T-cell (primary cell): ENCODE data around the gene B3GNT9. TPM values are rescaled to one million over a fixed set of nuclear protein-coding genes. Genes with fewer than 3 reads are reported as not detected.
"Not testable (repeated sequence)": the region's sequence is repeated elsewhere in the genome, so short reads cannot be mapped to it uniquely, and the experiment has no call there.

ENCODE experiments used
- ATAC-seq, 4 experiments: fragments of 200-7000 bp in 3 of 4; fragments of 150-1000 bp in 1 of 4; cut with Tn5 transposase; replicated peaks in 1 of 4; 1 replicate in 3 of 4; 2 replicates in 1 of 4; pipeline ENCODE4 v1.10.0; 2021; ENCODE audit warnings: moderate library complexity in 3 of 4, mild to moderate bottlenecking in 2 of 4, moderate number of reproducible peaks in 1 of 4
- CTCF ChIA-PET, 2 donors: fragments of 300-600 bp; sonication (Branson Sonifier 250); formaldehyde crosslinking; loops; one replicate each; lab custom pipeline; 2022; ENCODE audit warnings: antibody characterized with exemption in 2 of 2; lab: Charles Lee
- POLR2A ChIA-PET, 2 donors: fragments of 300-600 bp; sonication (Branson Sonifier 250); formaldehyde crosslinking; loops; one replicate each; lab custom pipeline; 2022; ENCODE audit warnings: antibody characterized with exemption in 2 of 2; lab: Charles Lee
- DNase-seq, 35 experiments: peaks; one replicate each; pipeline versions ENCODE4 v3.0.0 to v3.0.0-alpha.2; 2013 to 2023
- H3K27ac ChIP-seq: one replicate; pipeline ENCODE4 v1.5.1; 2013; ENCODE audit warnings: low read length
- H3K27me3 ChIP-seq, 2 experiments: replicated peaks in 1 of 2; 1 replicate in 1 of 2; 2 replicates in 1 of 2; pipeline versions ENCODE4 v1.6.1 to v1.7.0; 2013; ENCODE audit warnings: low read length in 1 of 2, mixed read lengths in 1 of 2; ENCODE audit not compliant: control insufficient read depth in 2 of 2, insufficient read depth in 2 of 2; ENCODE audit errors: extremely low read depth in 1 of 2
- H3K36me3 ChIP-seq, 2 donors: 1 replicate in 1 of 2; 2 replicates in 1 of 2; pipeline versions ENCODE4 v1.6.1 to v1.7.0; 2013; ENCODE audit warnings: low read length in 1 of 2; ENCODE audit not compliant: control insufficient read depth in 2 of 2, insufficient read depth in 1 of 2; ENCODE audit errors: extremely low read depth in 1 of 2
- H3K4me1 ChIP-seq, 2 experiments: 1 replicate in 1 of 2; 2 replicates in 1 of 2; pipeline versions ENCODE4 v1.6.1 to v1.7.0; 2013; ENCODE audit warnings: low read length in 2 of 2, mixed read lengths in 1 of 2; ENCODE audit not compliant: insufficient read depth in 2 of 2, control insufficient read depth in 1 of 2; ENCODE audit errors: extremely low read depth in 1 of 2
- H3K4me3 ChIP-seq, 2 donors: 1 replicate in 1 of 2; 2 replicates in 1 of 2; pipeline versions ENCODE4 v1.5.1 to v1.7.0; 2013; ENCODE audit warnings: mild to moderate bottlenecking in 2 of 2, low read length in 1 of 2, moderate library complexity in 1 of 2; ENCODE audit not compliant: control insufficient read depth in 1 of 2; ENCODE audit errors: extremely low read depth in 1 of 2
- H3K9me3 ChIP-seq: 2 replicates; pipeline ENCODE4 v1.7.0; 2013
- H3K27ac Mint-ChIP-seq, 2 donors: one replicate each; pipeline ENCODE4 v1.8.0; 2020 to 2021; ENCODE audit warnings: mild to moderate bottlenecking in 2 of 2, mixed read lengths in 2 of 2
- H3K27me3 Mint-ChIP-seq, 2 donors: one replicate each; pipeline ENCODE4 v1.8.0; 2021 to 2022; ENCODE audit warnings: mixed read lengths in 2 of 2
- H3K36me3 Mint-ChIP-seq: one replicate; pipeline ENCODE4 v1.8.0; 2021; ENCODE audit warnings: mixed read lengths
- H3K4me1 Mint-ChIP-seq, 3 donors: one replicate each; pipeline ENCODE4 v1.8.0; 2020 to 2022; ENCODE audit warnings: mixed read lengths in 3 of 3, mild to moderate bottlenecking in 1 of 3
- H3K4me3 Mint-ChIP-seq, 3 donors: one replicate each; pipeline ENCODE4 v1.8.0; 2020 to 2022; ENCODE audit warnings: mild to moderate bottlenecking in 3 of 3, mixed read lengths in 3 of 3, moderate library complexity in 3 of 3
- H3K9me3 Mint-ChIP-seq, 3 donors: one replicate each; pipeline ENCODE4 v1.8.0; 2020 to 2022; ENCODE audit warnings: mixed read lengths in 3 of 3
- WGBS: methylation state at CpG from one replicate; pipeline ENCODE4 v1.1.5; 2013; ENCODE audit warnings: missing lambda C conversion rate; ENCODE audit not compliant: insufficient coverage; 5-methylcytosine and 5-hydroxymethylcytosine counted together
- total RNA-seq, 35 experiments: library from RNA in 6 of 35; stranded (reverse) in 6 of 35; fragments of 120-200 nt in 1 of 35; gene quantifications; one replicate each; pipeline versions ENCODE4 v1.2.1 to v1.2.4 and lab custom pipeline; 2013 to 2026

B3GNT9 gene
- total RNA-seq, 5 donors from 2014 or later (not counting 1 experiment from before 2014, with no cell fraction given): 3.0 to 9.5 (median 4.9) TPM

DNA sequence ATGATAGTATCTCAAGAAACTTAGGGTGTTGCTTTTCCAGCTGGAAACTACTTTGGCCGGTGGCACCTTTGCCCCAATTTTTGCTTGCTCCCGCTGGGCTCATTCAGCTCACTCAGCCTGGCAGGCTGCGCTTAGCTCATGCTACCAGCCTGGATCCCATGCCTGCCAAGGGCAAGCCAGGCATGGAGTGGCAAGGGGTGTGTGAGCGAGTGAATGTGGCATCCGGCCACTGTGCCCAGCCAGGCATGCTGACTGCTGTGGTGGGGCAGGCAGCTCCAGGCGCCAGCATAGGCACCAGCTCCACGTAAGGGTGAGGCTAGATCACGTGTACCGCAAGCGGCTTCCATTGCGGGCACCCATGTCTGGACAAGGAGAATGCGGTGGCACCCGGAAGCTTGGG lies 9.4 kb downstream of the B3GNT9 start:
- peaks cover 0 to 2% of the 10 kb centered on the region in 2 experiments for H3K27me3 ChIP-seq
- H3K27ac ChIP-seq: no peak overlapping the region
- Mint-ChIP-seq H3K9me3 (no peaks in the 10 kb centered on the region), H3K4me3 (no peak overlapping the region), H3K36me3 (peaks cover 65% of the 10 kb centered on the region), H3K27ac (no peak overlapping the region), H3K27me3 (no peaks in the 10 kb centered on the region), H3K4me1 (no peaks in the 10 kb centered on the region)
- H3K4me3 ChIP-seq: no peak overlapping the region
- 96% methylated on average over 13 of the region's 13 CpGs for WGBS
- ATAC-seq (no peak), DNase-seq (no peak)
- no peaks in the 10 kb centered on the region for H3K4me1 ChIP-seq
- ChIA-PET CTCF (interaction anchor here in 1 of 2 donors (1.2 kb wide), 1 partner anchor 14 kb away, joined by 3 read pairs; no protein-coding TSS in a partner anchor), POLR2A (interaction anchor here in 1 of 2 donors (0.5 kb wide), 1 partner anchor 980 kb away, joined by 3 read pairs; no protein-coding TSS in a partner anchor)
- no peaks in the 10 kb centered on the region for H3K9me3 ChIP-seq
- peaks cover 18 to 79% of the 10 kb centered on the region in 2 donors for H3K36me3 ChIP-seq

GRCh38 chr16:67137605-67138004 lies 13.2 kb downstream of the B3GNT9 start:
- no peak overlapping the region for H3K4me3 Mint-ChIP-seq
- Histone ChIP-seq H3K27me3 (peaks cover 0 to 2% of the 10 kb centered on the region in 2 experiments), H3K4me1 (no peaks in the 10 kb centered on the region), H3K36me3 (peaks cover 14 to 77% of the 10 kb centered on the region in 2 donors), H3K27ac (no peak overlapping the region), H3K4me3 (no peak overlapping the region), H3K9me3 (no peaks in the 10 kb centered on the region)
- WGBS: no CpG with 5 or more reads among the region's 3 CpGs
- H3K27me3 Mint-ChIP-seq: no peaks in the 10 kb centered on the region
- ATAC-seq (no peak), DNase-seq (no peak)
- CTCF ChIA-PET: interaction anchor here in 1 of 2 donors (1.0 kb wide), 1 partner anchor 16 kb away, joined by 3 read pairs; no protein-coding TSS in a partner anchor
- H3K36me3 Mint-ChIP-seq: peaks cover 45% of the 10 kb centered on the region
- H3K27ac Mint-ChIP-seq: no peak overlapping the region
- no peaks in the 10 kb centered on the region for H3K4me1 Mint-ChIP-seq
- H3K9me3 Mint-ChIP-seq: no peaks in the 10 kb centered on the region
- POLR2A ChIA-PET: no interaction called here

DNA sequence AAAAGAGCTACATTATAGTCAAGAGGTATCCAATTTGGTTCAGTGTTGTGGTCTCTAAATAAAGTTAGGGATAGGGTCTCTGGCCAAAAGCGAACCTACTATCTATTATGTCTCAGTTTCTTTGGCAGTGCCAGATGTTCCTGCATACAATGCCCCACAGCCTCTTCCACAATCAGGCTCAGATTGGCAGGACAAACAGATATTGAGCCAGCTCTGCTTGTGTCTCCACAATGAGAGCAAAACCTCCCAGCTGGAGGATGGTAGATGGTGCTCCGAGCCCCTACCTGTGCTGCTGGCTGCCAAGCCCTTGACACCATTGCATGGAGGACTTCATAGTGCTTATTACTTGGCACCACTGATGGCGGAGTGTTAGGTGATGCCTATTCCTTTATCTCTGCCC lies 21.4 kb downstream of the B3GNT9 start:
- Histone ChIP-seq H3K4me1 (no peaks in the 10 kb centered on the region), H3K27ac (no peak overlapping the region), H3K4me3 (no peak overlapping the region), H3K27me3 (no peaks in the 10 kb centered on the region), H3K9me3 (no peaks in the 10 kb centered on the region), H3K36me3 (peaks cover 6 to 59% of the 10 kb centered on the region in 2 donors)
- Mint-ChIP-seq H3K27ac (no peak overlapping the region), H3K9me3 (no peaks in the 10 kb centered on the region), H3K4me3 (no peak overlapping the region), H3K4me1 (no peaks in the 10 kb centered on the region), H3K27me3 (no peaks in the 10 kb centered on the region), H3K36me3 (peaks cover 51% of the 10 kb centered on the region)
- 95% methylated on average over 3 of the region's 3 CpGs for WGBS
- ATAC-seq: no peak
- no peak for DNase-seq
- ChIA-PET CTCF (interaction anchor here in 1 of 2 donors (0.6 kb wide), 1 partner anchor 12 kb away, joined by 3 read pairs; no protein-coding TSS in a partner anchor), POLR2A (no interaction called here)

DNA sequence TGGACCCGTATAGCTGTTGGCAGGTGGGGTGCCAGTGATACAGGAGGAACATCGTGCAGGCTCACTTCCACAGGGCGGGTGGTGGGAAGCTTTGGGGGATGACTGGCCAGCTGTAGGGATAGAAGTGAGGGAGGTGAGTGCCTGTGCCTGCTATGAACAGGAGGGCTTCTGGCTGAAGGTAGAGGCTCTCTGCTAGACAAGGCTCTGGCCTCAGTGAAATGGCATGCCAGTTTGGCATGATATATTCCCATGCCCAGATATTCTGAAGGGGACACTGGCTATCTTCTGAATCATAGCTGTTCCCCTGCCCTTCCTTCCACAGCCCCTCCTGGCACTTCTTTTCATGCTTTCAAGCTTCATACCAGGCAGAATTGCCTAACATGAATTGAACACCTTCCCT lies 21.9 kb downstream of the B3GNT9 start:
- ChIA-PET CTCF (interaction anchor here (0.6 to 1.0 kb wide), 2 partner anchors 30 to 40 kb away, joined by 3 to 4 read pairs; no protein-coding TSS in a partner anchor), POLR2A (no interaction called here)
- ATAC-seq (no peak), DNase-seq (no peak)
- no peaks in the 10 kb centered on the region for H3K9me3 Mint-ChIP-seq
- H3K4me1 Mint-ChIP-seq: no peaks in the 10 kb centered on the region
- H3K36me3 Mint-ChIP-seq: peaks cover 56% of the 10 kb centered on the region
- H3K27me3 ChIP-seq: no peaks in the 10 kb centered on the region
- no peak overlapping the region for H3K27ac Mint-ChIP-seq
- H3K4me3 ChIP-seq: no peak overlapping the region
- peaks cover 3 to 54% of the 10 kb centered on the region in 2 donors for H3K36me3 ChIP-seq
- H3K4me1 ChIP-seq: no peaks in the 10 kb centered on the region
- 100% methylated on average over 3 of the region's 3 CpGs for WGBS
- H3K27ac ChIP-seq: no peak overlapping the region
- no peaks in the 10 kb centered on the region for H3K9me3 ChIP-seq
- H3K4me3 Mint-ChIP-seq: no peak overlapping the region
- H3K27me3 Mint-ChIP-seq: no peaks in the 10 kb centered on the region

DNA sequence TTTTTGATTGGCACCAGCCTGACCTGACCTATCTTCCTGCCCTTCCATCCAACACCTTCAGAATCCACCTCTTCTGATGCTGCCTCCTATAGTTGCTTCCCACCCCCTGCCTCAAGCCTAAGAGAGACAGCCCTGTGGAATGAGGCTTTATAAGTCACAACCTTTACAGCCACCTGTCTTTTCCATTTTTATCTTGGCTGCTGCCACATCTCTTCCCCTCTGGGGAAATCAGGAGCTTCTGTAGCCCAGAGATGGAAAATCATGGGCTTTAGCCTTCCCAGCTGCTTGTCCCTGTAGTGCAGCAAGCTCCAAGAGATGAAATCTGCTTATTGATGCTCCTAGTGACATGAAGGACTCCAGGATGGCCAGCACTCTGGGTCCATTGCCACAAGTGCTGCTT lies 22.4 kb downstream of the B3GNT9 start:
- Mint-ChIP-seq H3K36me3 (peaks cover 61% of the 10 kb centered on the region), H3K4me3 (no peak overlapping the region), H3K4me1 (no peaks in the 10 kb centered on the region), H3K9me3 (no peaks in the 10 kb centered on the region), H3K27me3 (no peaks in the 10 kb centered on the region), H3K27ac (no peak overlapping the region)
- CTCF ChIA-PET: interaction anchor here (0.6 to 1.0 kb wide), 2 partner anchors 29 to 40 kb away, joined by 3 to 4 read pairs; no protein-coding TSS in a partner anchor
- no peak overlapping the region for H3K4me3 ChIP-seq
- H3K27me3 ChIP-seq: no peaks in the 10 kb centered on the region
- H3K36me3 ChIP-seq: peaks cover 3 to 56% of the 10 kb centered on the region in 2 donors
- no peak overlapping the region for H3K27ac ChIP-seq
- DNase-seq (no peak), ATAC-seq (no peak)
- H3K4me1 ChIP-seq: no peaks in the 10 kb centered on the region
- POLR2A ChIA-PET: no interaction called here
- no peaks in the 10 kb centered on the region for H3K9me3 ChIP-seq

- H3K9me3 ChIP-seq, DNase-seq, H3K4me1 ChIP-seq, ATAC-seq, H3K27ac ChIP-seq, H3K4me3 Mint-ChIP-seq, H3K9me3 Mint-ChIP-seq, H3K4me1 Mint-ChIP-seq, H3K27me3 Mint-ChIP-seq, H3K27ac Mint-ChIP-seq, CTCF ChIA-PET, POLR2A ChIA-PET, H3K4me3 ChIP-seq, H3K27me3 ChIP-seq: not testable (repeated sequence)
- peaks cover 51% of the 10 kb centered on the region for H3K36me3 Mint-ChIP-seq
- WGBS: 100% methylated on average over 1 of the region's 5 CpGs
- H3K36me3 ChIP-seq: peaks cover 7 to 51% of the 10 kb centered on the region in 2 donors
These were observed 28.0 kb downstream of the B3GNT9 start for GRCh38 chr16:67122799-67123198.
